ENCODE results near the gene DBN1.

GRCh38 chr5:177456591-177456964, 16.9 kb downstream of the DBN1 start:
- no peak for TF ChIP-seq POLR2A (IDR thresholded peaks at IDR 0.05)
- no peak for TF ChIP-seq EP300 (IDR thresholded peaks at IDR 0.05)

All from ovary (tissue), 1 donor.